Stimulated activated CD8-positive, alpha-beta memory T cell treated with anti-CD3 and anti-CD28 coated beads, Interleukin-4, amount 100 ng/mL, for 24 hours (primary cell): ENCODE measurements around the gene CHFR.
"Not testable (repeated sequence)": the region's sequence is repeated elsewhere in the genome, so short reads cannot be mapped to it uniquely, and the experiment has no call there.

Experiments used
- DNase-seq: peaks from one replicate; pipeline ENCODE4 v3.0.0-alpha.2; 2020; ENCODE audit warnings: low read depth

Gene CHFR

GRCh38 chr12:132809391-132809790 lies 78.0 kb downstream of the CHFR start:
- not testable (repeated sequence) for DNase-seq

DNA sequence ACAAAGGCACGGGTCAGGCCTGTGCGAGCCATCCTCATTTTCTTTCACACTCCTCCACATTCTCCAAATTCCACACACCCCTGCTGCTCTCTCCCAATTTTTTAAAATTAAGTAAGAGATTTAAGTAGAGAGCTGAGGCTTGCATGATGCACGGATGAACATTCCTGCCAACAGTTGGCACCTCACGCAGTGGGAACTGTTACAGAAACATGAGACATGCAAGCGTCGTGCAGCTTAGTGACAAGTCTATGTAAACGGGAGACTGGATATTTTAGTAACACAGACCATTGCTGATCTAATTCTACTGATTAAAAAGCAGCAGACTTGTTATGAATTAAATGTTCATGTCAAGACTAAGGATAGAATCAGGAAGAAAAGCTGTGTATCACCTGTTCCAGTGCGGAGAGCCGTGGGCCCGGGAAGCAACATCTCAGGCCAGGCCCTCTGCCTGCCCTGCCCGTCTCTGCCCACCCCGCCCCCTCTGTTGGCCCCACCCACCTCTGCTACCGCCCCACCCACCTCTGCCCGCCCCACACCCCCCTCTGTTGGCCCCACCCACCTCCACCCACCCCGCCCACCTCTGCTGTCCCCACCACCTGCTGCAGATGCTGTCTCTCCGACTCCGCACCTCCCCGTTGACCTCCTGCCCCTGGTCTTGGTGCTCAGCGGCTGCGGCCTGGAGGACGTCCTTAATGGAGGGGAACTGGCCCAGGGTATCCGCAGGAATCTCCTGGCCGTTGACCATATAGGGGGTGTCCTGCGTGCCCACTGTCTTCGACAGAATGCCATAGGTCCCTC lies 79.9 kb downstream of the CHFR start:
- no peak for DNase-seq

DNA sequence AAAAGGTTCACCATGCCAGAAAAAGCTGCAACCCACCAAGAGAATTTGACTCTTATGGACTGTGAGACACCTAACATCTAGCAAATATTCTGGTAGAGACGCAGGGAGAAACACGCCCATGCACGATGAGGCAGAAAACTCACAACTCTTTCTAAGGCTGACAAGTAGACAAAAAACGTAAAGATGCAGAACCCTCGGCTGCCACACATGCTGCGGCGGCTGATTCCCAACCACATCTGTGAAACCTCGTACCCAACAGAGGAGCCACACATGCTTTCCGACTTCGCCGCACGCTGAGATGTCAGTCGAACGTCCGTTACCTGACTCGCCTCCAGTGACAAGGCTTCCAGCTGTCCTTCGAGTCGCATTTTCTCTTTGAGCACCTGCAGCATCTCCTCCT lies 80.5 kb downstream of the CHFR start:
- DNase-seq: no peak

DNA sequence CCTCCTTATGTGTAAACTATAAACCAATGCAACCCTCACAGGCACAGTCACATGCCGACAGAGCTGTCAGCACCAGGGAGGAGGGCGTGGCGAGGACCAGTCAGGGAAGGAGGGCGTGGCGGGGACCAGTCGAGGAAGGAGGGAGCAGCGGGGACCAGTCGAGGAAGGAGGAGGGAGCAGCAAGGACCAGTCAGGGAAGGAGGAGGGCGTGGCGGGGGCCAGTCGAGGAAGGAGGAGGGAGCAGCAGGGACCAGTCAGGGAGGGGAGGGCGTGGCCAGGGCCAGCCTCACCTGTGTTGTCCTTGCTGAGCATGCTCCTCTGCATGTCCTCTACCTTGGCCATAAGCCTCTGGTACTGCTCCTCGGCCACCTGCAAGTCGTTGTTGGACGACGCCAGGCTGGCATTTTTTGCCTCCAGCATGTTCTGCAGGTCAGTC lies 83.0 kb downstream of the CHFR start:
- no peak for DNase-seq

DNA sequence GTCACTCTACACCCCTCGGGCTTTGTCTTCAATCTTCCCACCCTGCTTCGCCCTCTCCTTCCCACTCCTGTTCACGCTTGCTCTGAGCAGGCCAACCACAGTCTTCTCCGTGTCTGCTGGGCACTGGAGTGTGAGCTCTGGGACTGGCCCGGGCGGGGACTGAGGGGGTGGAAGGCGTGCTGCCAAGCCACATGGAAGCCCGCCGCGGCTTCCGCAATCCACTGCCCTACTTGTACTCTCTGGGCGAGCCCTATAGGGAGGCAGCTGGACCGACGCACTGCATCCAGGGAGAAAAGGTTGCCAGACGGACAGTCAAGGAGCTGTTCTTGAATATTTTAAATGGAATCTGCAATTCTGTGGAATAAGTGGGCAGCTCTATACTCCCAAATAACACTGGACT lies 83.5 kb downstream of the CHFR start:
- DNase-seq: no peak

DNA sequence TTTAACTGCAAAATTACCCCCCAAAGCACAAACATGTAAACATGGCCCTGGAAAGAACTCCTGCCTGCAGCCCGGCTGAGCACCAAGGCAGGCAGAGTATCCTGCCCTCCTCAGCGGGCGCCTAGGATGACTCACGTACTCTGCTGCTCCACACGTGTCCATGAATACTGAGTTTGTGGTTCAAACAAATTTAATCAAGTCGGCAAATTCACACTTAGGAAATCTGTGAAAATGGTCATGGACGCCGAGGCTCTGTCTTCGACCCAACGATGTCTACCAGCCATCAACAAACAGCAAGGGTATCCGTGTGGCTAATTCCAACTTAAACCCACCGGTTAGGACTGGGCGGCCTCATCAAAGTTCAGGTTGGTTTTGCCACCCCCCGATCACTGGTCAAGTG lies 84.3 kb downstream of the CHFR start:
- DNase-seq: no peak

DNA sequence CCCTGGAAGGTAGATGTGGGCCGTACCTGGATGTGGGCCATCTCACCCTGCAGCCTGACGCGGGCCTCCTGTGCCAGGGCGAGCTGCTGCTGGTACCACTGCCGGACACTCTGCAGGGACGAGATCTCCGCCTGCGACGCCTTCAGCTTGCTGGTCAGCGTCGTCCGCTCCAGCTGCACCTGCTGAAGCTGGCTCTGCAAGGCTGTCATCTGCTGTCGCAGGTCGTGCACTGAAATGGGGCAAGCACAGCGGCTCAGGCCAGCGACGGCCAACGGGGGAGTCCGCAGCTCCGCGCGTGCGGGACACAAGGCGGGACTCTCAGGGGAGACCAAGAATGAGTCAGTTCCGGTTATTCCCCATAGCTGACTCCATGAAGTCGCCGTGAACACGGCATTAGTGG lies 85.7 kb downstream of the CHFR start:
- no peak for DNase-seq

GRCh38 chr12:132798836-132799235 lies 88.6 kb downstream of the CHFR start:
- DNase-seq: no peak

DNA sequence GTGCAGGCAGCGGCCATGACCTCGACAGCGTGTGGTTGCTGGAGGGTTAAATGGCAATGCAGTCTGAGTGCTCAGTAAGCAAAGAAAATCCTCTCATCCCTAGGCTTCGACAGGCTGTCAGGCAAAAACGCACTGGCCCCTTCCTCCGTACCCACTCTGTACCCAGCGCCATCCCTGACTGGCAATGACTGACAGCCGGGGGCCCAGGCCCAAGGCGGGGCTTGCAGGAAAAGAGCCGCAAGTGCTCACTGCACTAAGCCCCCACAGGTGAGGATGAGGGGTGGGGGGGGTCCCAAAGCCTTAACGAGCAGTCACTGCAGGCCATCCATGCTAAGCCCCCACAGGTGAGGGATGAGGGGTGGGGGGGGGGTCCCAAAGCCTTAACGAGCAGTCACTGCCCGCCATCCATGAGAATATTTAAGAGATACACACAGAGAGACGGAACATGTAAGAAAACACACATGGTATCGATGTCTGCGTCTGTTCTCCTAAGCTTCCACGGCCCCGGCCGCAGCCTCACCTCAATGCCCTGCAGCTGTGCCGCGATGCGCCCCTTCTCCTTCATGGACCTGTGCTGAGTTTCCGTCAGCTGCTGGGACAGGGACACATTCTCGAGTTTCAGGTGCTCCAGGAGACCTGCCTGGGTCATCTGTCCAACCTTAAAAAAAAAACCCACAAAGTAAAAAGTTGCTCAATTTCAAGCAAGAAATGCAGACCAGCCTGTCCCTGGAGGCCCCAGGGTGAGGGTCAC lies 89.4 kb downstream of the CHFR start:
- no peak for DNase-seq

DNA sequence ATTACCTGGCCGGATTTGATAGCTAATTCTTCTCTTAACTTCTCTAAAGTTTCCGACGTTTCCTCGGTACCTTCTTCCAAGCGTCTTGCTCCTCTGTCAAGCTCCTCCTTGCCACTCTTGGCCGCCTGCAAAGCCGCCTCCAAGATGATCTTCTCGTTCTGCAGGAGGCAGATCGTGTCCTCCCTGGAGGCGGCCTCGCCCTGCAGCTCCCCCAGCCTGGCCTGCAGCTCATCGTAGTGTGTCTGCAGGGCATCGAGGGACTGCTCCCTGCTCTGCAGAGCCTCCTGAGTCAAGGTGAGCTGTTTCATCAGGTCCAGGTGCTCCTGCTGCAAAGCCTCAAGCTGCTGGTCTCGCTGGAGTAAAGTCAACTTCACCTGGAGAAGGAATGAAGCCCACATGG lies 91.6 kb downstream of the CHFR start:
- DNase-seq: no peak

DNA sequence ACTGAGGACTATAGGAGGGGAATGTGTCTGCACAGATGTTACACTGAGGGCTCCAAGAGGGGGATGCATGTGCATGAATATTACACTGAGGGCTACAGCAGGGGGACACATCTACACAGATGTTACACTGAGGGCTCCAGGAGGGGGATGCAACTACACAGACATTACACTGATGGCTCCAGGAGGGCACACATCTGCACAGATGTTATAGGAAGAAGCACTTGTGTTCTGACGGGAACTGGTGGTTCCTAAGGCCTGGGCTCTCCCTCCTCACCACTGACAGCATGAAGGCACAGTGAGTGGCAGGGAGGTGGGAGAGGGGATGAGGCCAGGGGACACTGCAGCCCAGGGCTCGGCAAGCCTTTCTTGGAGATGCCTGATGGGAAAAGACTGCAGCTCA lies 95.5 kb downstream of the CHFR start:
- not testable (repeated sequence) for DNase-seq

DNA sequence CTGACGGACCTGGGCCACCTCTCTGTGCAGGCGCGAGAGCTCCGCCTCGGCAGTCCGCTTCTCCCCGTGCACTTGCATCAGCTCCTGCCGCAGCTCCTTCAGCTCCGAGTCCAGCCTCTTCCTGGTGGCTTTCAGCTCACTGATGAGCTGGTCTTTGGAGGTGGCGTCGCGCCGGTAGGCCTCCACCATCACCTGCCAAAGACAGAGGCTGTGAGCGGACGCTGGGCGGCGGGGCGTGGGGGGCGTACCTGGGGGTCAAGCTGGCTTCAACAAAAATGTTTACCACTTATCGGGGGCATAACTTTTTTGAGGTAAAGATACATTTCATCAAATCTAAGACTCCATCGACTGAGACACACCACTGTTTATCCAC lies 98.3 kb downstream of the CHFR start:
- DNase-seq: no peak

GRCh38 chr12:132788375-132789098 lies 98.9 kb downstream of the CHFR start:
- no peak for DNase-seq

DNA sequence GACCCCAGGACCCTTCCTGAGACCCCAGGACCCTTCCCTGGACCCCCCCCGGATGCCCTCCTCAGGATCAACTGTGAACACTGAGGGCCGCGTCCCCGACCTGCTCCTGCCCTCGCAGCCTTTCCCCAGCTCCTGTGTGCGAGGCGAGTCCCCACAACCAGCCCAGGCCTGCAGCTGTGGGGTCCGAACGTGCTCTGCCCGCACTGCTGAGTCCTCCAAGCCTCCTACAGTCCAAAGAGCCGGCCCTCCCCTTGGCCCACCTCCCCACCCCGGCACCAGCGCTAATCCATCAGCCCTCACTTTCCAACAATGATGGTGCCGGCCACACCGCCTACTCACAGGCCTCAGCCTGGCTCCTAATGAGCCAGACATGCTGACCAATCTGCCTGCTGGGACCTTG lies 99.5 kb downstream of the CHFR start:
- DNase-seq: no peak

GRCh38 chr12:132786192-132786591 lies 101.2 kb downstream of the CHFR start:
- no peak for DNase-seq

DNA sequence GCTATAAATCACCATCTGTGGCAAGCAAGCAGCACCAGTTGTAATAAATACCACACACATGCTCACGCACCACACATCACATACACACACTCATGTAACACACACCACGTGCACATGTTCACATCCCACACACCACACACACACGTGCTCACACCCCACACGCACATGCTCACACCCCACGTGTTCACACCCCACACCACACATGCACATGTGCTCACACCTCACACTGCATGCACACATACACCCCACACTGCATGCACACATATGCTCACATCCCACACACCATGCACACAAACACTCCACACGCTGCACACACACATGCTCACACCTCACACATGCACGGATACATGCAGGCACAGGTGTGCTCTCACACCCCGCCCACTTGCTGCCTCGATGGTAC lies 102.8 kb downstream of the CHFR start:
- DNase-seq: no peak

- no peak for DNase-seq
These were observed 103.4 kb downstream of the CHFR start for GRCh38 chr12:132783917-132784531.
